ENCODE measurements around the gene CDC42BPG.

The CDC42BPG gene, protein sequence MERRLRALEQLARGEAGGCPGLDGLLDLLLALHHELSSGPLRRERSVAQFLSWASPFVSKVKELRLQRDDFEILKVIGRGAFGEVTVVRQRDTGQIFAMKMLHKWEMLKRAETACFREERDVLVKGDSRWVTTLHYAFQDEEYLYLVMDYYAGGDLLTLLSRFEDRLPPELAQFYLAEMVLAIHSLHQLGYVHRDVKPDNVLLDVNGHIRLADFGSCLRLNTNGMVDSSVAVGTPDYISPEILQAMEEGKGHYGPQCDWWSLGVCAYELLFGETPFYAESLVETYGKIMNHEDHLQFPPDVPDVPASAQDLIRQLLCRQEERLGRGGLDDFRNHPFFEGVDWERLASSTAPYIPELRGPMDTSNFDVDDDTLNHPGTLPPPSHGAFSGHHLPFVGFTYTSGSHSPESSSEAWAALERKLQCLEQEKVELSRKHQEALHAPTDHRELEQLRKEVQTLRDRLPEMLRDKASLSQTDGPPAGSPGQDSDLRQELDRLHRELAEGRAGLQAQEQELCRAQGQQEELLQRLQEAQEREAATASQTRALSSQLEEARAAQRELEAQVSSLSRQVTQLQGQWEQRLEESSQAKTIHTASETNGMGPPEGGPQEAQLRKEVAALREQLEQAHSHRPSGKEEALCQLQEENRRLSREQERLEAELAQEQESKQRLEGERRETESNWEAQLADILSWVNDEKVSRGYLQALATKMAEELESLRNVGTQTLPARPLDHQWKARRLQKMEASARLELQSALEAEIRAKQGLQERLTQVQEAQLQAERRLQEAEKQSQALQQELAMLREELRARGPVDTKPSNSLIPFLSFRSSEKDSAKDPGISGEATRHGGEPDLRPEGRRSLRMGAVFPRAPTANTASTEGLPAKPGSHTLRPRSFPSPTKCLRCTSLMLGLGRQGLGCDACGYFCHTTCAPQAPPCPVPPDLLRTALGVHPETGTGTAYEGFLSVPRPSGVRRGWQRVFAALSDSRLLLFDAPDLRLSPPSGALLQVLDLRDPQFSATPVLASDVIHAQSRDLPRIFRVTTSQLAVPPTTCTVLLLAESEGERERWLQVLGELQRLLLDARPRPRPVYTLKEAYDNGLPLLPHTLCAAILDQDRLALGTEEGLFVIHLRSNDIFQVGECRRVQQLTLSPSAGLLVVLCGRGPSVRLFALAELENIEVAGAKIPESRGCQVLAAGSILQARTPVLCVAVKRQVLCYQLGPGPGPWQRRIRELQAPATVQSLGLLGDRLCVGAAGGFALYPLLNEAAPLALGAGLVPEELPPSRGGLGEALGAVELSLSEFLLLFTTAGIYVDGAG (N-terminal part only)

DNA sequence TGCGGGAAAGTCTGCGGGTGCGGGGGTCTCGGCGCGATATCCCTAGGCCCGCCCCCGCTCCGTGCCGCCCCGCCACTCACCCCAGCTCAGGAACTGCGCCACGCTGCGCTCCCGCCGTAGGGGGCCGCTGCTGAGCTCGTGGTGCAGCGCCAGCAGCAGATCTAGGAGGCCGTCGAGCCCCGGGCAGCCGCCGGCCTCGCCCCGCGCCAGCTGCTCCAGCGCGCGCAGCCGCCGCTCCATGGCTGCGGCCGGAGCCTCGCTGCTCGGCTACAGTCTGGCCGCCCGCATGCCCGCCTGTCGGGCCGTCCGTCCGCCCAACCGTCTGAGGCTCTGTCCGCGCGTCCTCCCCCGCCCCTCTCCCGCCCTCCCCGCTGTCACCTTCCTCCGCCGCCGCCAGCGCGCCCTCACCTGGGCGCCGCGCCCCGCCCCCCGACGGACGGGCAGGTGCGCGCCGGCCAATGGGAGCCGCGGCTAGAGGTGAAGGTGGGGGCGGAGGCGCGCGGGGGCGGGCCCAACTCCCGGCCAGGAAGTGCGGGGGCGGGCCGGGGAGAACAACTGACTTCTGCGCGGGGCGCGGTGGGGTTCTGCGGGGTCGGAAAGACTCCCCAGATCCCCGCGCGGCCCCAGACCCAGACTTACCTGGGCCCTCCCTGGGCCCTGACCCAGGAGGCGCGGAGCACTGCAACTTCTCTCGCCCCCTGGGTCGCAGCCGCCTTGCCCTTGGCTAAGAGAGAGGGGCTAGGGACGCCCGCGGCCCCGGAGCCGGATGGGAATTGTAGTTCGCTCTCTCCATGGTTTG is at the start of gene CDC42BPG:
Gene CDC42BPG, minus strand, starts transcription at position 324 of the 799 bp plus-strand sequence. Its CDS starts 84 bp downstream, at position 240.
- peak; percentile 59 for DNase-seq (ENCODE audit: low read depth)

DNA sequence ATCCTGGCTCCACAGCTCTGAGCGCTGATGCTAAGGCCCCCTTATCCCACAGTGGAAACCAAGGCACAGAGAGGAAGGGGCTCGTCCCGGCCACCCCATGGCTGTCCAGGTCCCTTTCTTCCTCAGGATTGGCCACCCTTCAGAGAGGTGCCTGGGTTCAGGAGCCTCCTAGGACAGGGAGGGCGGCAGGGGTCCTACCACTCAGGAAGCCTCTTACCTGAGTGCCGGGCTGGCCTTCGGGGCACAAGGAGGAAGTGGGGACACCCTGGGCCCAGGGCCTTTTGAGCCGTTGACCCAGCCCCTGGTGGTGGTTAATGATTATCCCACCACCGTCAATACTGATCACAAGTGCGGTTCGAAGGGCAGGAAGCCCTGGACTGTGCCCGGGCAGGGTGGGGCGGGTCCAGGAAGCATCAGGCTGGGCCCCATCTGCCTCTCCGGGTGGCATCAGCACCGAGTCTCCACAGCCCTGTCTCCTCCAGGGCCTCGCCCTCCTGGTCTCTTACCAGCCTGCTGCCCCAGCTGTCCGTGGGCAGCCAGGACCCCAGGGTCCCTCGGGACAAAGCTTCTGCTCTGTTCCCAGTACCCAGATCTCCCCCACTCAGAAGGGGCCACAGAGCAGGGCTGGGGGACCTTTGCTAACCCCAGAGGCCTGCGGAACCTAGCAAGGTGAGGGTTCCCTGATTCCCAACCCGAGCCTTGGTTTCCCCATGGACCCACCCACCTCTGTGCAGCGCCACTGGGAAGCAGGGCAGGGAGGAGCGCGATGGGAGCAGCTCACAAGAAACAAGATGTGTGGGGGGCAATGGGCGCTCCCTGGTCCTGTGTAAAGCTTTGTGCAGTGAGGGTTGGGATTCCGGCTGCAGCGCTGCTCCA is 49.0 kb upstream of the CDC42BPG start:
- DNase-seq (ENCODE audit: low read depth) = no peak

DNA sequence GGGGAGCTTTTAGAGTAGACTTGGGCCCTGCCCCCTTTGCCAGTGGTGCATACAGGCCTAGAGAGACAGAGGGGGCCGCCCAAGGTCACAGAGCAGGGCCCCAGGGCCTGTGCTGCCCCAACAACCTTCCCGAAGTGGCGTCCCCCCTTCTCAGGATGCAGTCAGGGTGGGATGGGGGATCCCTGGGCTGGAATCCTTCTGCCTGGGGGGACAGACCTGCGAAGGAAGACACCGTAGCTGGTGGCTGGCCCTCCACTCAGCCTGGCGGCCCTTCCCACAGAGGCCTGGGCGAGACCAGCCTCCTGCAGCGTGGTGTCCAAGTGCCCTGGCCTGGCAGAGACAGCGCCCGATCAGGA is 48.4 kb upstream of the CDC42BPG start:
- no peak for DNase-seq (ENCODE audit: low read depth)

DNA sequence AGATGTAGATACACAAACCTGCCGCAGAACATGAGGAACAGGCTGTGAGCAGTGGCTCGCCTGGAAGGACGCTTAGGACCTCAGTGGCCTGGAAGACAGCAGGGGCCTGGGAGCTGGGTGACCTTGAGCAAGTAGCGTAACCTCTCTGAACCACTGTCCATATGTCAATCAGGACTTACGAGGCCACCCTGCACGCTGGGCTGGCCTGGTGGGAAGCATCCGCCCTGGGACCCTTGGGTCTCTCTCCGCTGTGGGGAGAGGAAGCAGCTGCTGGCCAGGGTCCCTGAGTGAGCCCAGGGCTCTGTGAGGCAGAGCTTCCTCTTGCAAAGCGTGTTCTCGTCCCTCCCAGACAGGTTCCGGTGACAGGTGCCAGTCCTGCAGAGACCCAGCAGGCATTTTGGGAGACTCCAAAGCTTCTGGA is 48.0 kb upstream of the CDC42BPG start:
- DNase-seq (ENCODE audit: low read depth) = no peak

DNA sequence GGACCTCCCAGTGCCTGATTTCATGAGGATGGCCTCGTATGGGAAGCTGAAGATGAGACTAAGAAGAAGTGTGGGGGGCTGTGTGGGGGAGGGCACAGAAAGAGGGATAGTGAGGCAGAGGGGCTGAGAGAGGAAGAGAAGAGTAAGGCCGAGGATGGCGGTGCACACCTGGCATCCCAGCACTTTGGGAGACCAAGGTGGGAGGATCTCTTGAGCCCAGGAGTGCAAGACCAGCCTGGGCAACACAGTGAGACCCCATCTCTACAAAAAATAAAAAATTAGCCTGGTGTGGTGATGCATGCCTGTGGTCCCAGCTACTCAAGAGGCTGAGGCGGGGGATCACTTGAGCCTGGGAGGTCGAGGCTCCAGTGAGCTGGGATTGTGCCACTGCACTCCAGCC is 47.4 kb upstream of the CDC42BPG start:
- no peak for DNase-seq (ENCODE audit: low read depth)

DNA sequence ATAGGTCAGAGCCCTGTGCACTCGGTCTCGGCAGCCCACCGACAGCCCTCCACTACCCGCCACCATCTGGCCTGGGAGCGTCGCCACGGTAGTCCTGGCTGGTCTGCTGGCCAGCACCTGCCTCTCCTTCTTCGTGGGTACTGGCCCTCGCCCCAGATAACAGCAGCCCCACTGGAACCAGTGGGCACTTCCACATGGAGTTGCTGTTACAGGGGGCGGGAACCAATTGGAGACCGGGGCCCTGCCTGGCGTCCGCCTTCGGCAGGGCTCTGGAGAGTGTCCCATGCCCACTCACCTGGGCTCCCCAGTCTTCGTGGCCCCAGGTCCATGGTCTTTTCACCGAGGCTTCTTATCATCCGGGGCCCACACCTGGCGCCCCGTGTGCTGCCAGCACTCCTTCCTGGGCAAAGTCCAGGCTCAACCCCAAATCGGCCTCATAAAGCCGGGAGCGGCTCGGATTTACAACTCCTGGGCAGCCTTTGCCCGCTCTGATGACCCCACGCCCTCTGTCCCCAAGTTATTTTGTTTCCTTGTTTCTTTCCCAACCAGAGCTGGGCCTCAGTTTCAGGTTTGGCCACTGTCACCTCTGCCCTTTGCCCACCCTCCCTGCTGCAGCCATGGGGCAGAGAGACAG is 46.9 kb upstream of the CDC42BPG start:
- DNase-seq (ENCODE audit: low read depth) = no peak

DNA sequence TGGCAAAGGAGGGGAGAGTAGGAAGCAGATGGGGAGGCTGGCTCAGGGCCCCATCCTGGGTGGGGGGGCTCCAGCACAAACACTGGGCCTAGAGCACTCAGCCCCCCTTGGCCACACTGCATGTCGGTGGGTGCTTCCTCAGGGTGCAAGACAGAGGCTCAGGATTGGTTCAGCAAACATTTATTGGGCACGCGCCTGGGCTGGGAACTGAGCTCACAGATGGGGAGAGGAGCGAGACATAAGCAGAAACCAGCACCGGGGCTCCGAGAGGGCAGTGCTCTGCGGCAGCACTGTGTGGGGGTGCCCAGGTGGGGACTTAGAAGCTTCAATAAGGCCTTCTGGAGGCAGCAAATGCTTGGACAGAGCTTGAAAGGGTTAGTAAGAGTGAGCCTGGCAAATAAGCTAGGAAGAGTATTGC is 46.1 kb upstream of the CDC42BPG start:
- DNase-seq (ENCODE audit: low read depth) = no peak

DNA sequence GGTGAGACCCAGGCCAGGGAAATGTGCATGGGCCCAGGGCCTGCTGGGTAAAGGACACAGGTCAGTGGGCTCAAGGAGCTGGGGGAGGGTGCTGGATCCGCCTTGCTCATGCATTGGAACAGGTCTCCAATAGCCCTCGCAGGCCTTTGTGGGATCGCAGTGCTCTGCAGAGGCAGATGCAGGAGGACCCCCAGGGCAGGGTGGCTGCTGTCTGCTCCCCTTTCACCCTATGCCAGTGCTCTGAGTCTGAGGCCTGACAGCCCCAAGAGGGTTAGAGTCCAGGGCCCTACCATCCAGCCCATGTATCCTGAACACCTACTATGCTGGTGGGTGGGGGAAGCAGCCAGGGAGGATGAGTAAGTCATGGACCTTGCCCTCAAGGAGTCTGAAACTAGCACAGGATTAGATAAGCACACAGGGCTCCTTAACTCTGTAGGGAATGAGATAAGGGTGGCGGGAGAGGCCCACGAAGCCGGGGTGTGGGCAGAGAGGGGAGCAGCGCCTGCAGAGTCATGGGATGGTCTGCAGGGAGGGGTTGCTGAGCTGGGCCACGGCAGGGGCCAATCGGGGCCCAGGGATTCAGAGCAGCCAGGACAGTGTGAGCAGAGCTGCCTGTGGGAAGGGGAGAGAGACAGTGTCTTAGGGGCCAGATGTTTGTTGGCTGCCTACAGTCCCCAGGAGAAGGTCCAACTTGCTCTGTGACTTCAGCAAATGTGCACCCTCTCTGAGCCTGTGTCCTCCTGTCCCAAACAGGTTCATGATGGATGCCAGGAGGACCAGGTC is 44.5 kb upstream of the CDC42BPG start:
- DNase-seq (ENCODE audit: low read depth) = no peak

DNA sequence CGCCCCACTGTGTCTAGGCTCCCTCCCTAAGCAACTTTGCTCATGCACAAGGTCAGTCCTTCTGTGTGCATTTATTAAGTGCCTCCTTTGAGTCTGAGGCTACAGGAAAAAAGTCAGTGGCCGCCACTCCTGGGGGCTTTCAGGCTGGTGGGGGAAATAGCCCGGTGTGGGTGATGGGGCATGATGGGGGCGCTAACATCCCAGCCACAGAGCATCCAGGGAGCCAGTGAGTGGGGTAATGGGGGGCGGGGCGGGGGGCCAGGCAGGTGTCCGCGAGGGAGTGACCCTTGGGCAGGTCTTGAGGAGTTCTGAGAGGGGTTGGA is 43.9 kb upstream of the CDC42BPG start:
- no peak for DNase-seq (ENCODE audit: low read depth)

DNA sequence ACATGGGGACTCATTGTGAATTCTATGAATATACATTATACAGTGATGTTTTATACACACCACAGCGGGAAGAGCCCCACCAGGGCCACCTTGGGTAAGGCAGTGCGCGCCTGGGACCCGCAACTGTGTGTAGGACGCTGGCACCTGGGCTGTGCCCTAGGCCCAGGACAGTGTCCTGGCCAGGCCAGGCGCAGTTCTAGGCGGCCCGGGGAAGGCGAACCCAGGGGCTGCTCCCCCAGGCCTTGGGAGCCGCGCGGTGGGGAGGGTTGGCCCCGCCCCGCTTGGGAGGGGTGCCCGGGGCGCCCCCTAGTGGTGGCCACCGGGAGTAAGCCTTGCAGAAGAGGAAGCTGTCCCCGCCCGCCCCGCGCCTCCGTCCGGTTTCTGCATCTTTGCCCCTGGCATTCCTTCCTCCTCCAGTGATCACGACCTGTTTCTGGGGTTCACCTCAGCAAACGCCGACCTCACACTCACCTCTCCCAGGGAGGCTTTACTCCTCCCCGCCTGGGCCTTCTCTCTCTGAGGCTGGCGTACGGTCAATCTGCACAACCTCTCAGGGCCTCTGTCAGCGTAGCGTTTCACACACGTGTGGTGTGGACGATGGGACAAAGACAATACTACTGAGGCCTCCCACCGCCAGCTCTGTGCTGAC is 43.4 kb upstream of the CDC42BPG start:
- peak; percentile 84 for DNase-seq (ENCODE audit: low read depth)

DNA sequence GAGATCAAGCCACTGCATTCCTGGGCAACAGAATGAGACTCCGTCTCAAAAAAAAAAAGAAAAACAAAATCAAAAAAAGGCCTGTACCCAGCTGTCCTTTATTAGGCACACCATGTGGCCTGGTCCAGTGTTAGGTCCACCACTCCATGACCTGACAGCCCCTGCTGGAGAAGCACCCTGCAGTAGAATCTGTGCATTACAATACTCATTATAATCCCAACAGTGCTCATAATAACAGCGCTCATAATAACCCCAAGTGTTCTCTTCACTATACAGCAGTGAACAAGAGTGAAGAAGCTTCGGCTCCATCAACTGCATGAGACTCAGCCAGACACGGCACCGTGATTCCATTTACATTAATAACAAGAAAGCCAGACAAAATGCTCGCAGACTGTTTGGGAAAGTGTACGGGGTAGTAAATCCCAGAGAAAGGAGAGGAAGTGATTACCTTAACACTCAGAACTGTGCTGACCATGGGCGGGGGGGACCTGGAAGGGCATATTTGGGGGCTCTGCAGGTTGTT is 42.8 kb upstream of the CDC42BPG start:
- DNase-seq (ENCODE audit: low read depth) = no peak

DNA sequence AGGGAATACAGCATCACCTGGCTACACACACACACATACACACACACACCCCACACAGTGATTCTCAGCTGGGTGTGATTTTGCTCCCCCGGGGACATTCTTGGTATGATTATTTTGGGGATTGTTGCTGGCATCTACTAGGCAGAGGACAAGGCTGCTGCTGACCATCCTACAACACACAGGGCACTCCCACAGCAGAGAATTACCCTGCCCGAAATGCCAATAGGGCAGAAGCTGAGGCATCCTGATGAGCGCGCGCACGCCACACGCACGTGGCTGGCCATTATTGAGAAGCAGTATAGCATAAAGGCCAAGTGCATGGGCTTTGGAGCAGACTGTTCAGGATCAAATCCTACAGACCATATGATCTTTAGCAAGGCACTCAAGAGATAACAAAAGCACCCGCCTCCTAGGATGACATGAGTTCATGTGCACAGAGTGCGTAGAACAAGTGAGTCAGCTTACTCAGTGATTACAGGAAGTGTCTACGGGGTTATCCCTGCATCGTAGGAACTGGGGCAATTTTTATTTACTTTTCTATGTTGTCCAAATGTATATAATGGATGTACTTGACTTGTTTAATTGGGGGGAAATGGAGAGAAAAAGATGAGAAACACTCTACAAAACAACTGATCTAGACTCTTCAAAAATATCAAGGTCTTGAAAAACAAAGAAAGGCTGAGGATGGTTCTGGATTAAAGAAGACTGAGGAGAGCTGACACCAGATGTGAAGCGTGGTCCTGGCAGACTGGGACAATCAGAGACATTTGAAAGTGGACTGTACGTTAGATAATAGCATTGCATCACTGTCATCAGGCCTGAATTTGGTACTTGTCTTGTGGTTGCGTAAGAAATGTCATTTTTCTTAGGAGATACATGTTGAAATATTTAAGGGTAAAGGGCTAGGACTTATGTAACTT is 41.2 kb upstream of the CDC42BPG start:
- DNase-seq (ENCODE audit: low read depth) = no peak

DNA sequence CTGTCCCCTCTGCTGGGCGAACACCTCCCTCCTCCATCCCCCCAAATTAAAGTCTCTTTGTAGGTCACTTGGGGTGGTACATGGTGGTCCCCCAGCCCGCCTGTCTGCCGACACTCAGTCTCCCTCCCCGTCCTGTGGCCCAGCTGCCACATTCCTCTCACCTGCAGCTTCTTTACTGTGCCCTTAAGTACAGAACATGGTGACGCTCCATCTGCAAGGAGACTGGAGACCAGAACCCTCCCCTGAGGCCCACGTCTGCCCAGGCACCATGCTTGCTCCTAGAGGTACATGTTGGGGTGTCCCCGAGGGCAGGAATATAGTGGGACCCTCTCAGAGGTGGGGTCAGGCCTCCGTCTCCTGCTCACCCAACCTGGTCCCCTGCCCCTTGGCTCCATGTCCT is 39.6 kb upstream of the CDC42BPG start:
- DNase-seq (ENCODE audit: low read depth) = no peak

DNA sequence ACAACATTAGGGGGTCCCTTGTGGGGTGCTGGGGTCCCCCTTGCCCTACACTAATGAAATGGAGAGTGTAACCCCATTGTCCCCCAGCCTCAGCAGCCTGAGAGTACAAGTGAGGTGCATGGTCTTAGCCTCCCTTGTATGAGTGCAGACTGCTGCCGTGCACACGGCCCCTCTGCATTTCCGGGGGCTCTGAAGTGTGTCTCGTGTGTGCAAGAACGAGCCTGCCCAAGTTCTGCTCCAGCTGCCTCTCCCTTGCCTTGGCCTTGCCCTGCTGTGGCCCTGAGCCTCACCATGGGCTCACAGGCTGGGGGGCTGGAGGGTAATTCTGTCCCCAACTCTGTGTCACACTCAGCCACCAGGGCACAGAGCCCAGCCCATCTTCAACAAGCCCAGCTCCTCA is 39.1 kb upstream of the CDC42BPG start:
- no peak for DNase-seq (ENCODE audit: low read depth)

DNA sequence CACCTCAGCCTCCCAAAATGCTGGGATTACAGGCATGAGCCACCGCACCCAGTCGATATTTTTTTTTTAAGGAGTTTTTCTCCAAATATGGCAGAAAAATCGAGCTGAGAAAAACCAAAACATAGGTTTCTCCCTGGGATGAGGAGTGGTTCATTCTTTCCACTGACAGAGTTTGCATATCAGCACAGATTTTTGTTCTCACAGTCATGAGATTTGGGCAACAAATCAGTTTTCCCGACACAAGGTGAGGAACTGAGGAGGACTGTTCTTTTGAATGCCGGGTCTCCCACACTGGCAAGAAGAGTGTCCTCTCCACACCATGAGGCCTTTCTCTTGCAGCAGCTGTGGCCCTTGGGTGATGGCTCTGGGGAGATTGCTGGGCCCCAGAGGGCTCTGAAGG is 37.8 kb upstream of the CDC42BPG start:
- no peak for DNase-seq (ENCODE audit: low read depth)

DNA sequence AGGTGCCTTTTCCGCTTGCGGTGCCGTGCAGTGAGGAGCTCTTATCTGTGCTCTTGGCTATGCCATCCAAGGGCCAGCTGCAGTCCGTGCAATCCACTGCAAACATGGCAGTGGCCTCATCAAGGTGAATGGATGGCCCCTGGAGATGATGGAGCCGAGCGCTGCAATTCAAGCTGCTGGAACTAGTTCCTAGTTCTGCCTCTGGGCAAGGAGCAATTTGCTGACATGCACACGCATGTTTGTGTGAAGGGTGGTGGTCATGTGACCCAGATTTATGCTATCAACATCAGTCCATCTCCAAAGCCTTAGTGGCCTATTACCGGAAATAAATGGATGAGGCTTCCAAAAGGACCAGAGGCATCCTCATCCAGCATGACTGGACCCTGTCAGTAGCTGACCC is 37.0 kb upstream of the CDC42BPG start:
- DNase-seq (ENCODE audit: low read depth) = no peak

DNA sequence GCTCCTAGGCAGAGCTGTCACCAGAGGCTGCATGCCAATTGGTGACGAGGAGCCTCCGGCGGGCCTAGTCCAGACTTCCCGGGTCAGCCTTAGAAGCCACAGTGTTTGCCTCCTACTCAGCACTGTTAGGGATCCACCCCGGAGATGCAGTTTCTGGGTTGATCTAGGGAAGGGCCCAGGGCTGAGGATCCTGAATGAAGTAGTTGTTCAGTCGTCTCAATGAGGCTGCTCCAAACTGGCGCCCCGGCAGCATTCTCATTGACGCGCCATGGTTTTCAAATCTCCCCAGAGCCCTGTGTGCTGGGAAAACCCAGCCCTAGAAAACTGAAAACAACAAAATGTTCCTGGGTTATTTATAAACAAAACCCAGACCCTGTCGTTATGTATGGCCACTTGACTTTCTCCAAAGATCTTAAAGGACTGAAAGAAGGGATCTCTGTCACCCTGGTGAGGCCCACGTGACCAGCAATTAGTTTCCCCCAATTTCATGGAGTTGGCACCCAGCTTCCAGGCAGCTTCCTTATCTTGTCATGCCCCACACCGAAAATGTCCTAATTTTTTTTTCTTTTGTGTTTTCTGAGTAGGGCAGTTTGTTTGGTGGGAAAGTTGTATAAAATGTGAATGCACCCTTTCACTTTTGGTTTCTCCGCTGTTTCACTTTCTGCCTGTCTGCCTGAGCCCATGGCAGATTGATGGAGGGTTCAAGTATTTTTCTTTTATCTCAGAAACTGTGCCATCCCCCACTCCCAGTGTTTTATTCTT is 36.0 kb upstream of the CDC42BPG start:
- no peak for DNase-seq (ENCODE audit: low read depth)
